ENCODE data around the gene MANBA.

GRCh38 chr4:102715057-102715456 is 45.7 kb downstream of the MANBA start:
- TF ChIP-seq CTCF (IDR thresholded peaks at IDR 0.05; ENCODE audit: low read depth, low read length, poor library complexity, severe bottlenecking) (no peak), EZH2phosphoT487 (IDR thresholded peaks at IDR 0.05; ENCODE audit: borderline replicate concordance, low read length) (no peak)

Measured in DOHH2 (cell line).